A549 (cell line): ENCODE measurements around the gene RGP1. TPM values are rescaled to one million over a fixed set of nuclear protein-coding genes. Genes with fewer than 3 reads are reported as not detected.

Experiments
- ATAC-seq, 2 experiments: fragments of 200-7000 bp in 1 of 2; fragments of >200 bp in 1 of 2; cut with Nextera tagmentation in 1 of 2; cut with Tn5 transposase in 1 of 2; 3 replicates each; pipeline versions ENCODE4 v1.8.0 to v1.9.1; 2018 to 2020; ENCODE audit warnings: mild to moderate bottlenecking in 1 of 2, moderate library complexity in 1 of 2
- CTCF ChIA-PET: fragments of 300-600 bp; sonication (Branson Sonifier 250); formaldehyde crosslinking; extraction: SDS; loops from one replicate; lab custom pipeline; 2021; ENCODE audit warnings: antibody characterized with exemption, inconsistent platforms; lab: Yijun Ruan, JAX
- POLR2A ChIA-PET: fragments of 350-600 bp; formaldehyde crosslinking; extraction: SDS; loops from one replicate; lab custom pipeline; 2021; ENCODE audit warnings: antibody characterized with exemption, inconsistent platforms; lab: Yijun Ruan, JAX
- DNase-seq, 2 experiments: peaks; one replicate each; pipeline versions ENCODE4 v3.0.0 to v3.0.0-alpha.2; 2011 to 2016; ENCODE audit warnings: low read depth in 1 of 2, low spot score in 1 of 2
- FAIRE-seq: peaks from 2 replicates; lab custom pipeline; 2011; peaks lifted over from hg19 to GRCh38; lab: Jason Lieb, UNC
- H3K27ac ChIP-seq, 2 experiments: fragments of >200 bp; sonication (Bioruptor Twin); formaldehyde crosslinking; 3 replicates each; pipeline ENCODE4 v1.5.1; 2016 to 2017
- H3K4me1 ChIP-seq: fragments of >200 bp; sonication (Bioruptor Twin); formaldehyde crosslinking; 3 replicates; pipeline ENCODE4 v1.6.1; 2016
- H3K4me2 ChIP-seq: fragments of >200 bp; sonication (Bioruptor Twin); formaldehyde crosslinking; 3 replicates; pipeline ENCODE4 v1.6.1; 2016
- H3K4me3 ChIP-seq: fragments of >200 bp; sonication (Bioruptor Twin); formaldehyde crosslinking; 3 replicates; pipeline ENCODE4 v1.5.1; 2016
- H3K9me3 ChIP-seq: fragments of >200 bp; sonication (Bioruptor Twin); formaldehyde crosslinking; 3 replicates; pipeline ENCODE4 v1.6.1; 2016
- BCL3 ChIP-seq: fragments of >200 bp; sonication (Bioruptor Twin); formaldehyde crosslinking; IDR thresholded peaks from 3 replicates; pipeline ENCODE4 v1.6.1; 2016
- CEBPB ChIP-seq, 2 experiments: fragments of >200 bp in 1 of 2; sonication (Bioruptor Twin) in 1 of 2; formaldehyde crosslinking in 1 of 2; IDR thresholded peaks; 2 replicates each; pipeline ENCODE4 v1.6.1; 2012 to 2016
- CHD2 ChIP-seq: fragments of 150-350 bp; IDR thresholded peaks from 2 replicates; pipeline ENCODE4 v1.6.1; 2014; ENCODE audit warnings: low read length; ENCODE audit not compliant: partially characterized antibody
- CTCF ChIP-seq: fragments of >200 bp; sonication (Bioruptor Twin); formaldehyde crosslinking; IDR thresholded peaks from 3 replicates; pipeline ENCODE4 v1.5.1; 2016
- E2F6 ChIP-seq: IDR thresholded peaks from 2 replicates; pipeline ENCODE4 v1.6.1; 2012; ENCODE audit warnings: low read depth, borderline replicate concordance
- EHF ChIP-seq: fragments of 250-450 bp; sonication (Bioruptor Pico); IDR thresholded peaks from 2 replicates; pipeline ENCODE4 v1.5.0; 2020; ENCODE audit warnings: mild to moderate bottlenecking
- EP300 ChIP-seq, 2 experiments: fragments of >200 bp; sonication (Bioruptor Twin); formaldehyde crosslinking; IDR thresholded peaks; 2 replicates in 1 of 2; 3 replicates in 1 of 2; pipeline ENCODE4 v1.6.1; 2016 to 2017
- FOSL2 ChIP-seq, 2 experiments: fragments of 450-650 bp in 1 of 2; fragments of >200 bp in 1 of 2; sonication (Bioruptor Twin) in 1 of 2; formaldehyde crosslinking; IDR thresholded peaks; 2 replicates each; pipeline versions ENCODE4 v1.5.0 to v1.6.1; 2016 to 2020; ENCODE audit warnings: mild to moderate bottlenecking in 1 of 2, moderate library complexity in 1 of 2
- GATA3 ChIP-seq: IDR thresholded peaks from 2 replicates; pipeline ENCODE4 v1.6.1; 2012; ENCODE audit warnings: borderline replicate concordance
- HDAC2 ChIP-seq: fragments of 200-600 bp; sonication (generic); IDR thresholded peaks from 2 replicates; pipeline ENCODE4 v1.6.1; 2016
- HES2 ChIP-seq: fragments of >200 bp; sonication (Bioruptor Twin); formaldehyde crosslinking; IDR thresholded peaks from 2 replicates; pipeline ENCODE4 v1.6.1; 2016
- HOXB5 ChIP-seq: fragments of 250-450 bp; sonication (Bioruptor Pico); IDR thresholded peaks from 2 replicates; pipeline ENCODE4 v1.5.0; 2020; ENCODE audit warnings: mild to moderate bottlenecking, moderate library complexity
- JUNB ChIP-seq: fragments of >200 bp; sonication (Bioruptor Twin); formaldehyde crosslinking; IDR thresholded peaks from 2 replicates; pipeline ENCODE4 v1.6.1; 2016
- MAX ChIP-seq: IDR thresholded peaks from 2 replicates; pipeline ENCODE4 v1.6.1; 2012
- NR3C1 ChIP-seq: fragments of >200 bp; sonication (Bioruptor Twin); formaldehyde crosslinking; IDR thresholded peaks from 3 replicates; pipeline ENCODE4 v1.6.1; 2017
- PHF8 ChIP-seq: fragments of 200-600 bp; sonication (generic); IDR thresholded peaks from 2 replicates; pipeline ENCODE4 v1.6.1; 2016; ENCODE audit warnings: low read depth, mild to moderate bottlenecking, antibody characterized with exemption, moderate library complexity, borderline replicate concordance
- POLR2A ChIP-seq: IDR thresholded peaks from 2 replicates; pipeline ENCODE4 v1.6.1; 2012; ENCODE audit warnings: mild to moderate bottlenecking, low read length
- POLR2AphosphoS2 ChIP-seq: conservative IDR thresholded peaks from 2 replicates; pipeline ENCODE4 v1.6.1; 2012; ENCODE audit warnings: low read length, improper control_type of control experiment, inconsistent platforms
- RAD21 ChIP-seq, 2 experiments: fragments of >200 bp in 1 of 2; sonication (Bioruptor Twin) in 1 of 2; formaldehyde crosslinking in 1 of 2; IDR thresholded peaks in 1 of 2; conservative IDR thresholded peaks in 1 of 2; 2 replicates in 1 of 2; 3 replicates in 1 of 2; pipeline ENCODE4 v1.6.1; 2012 to 2018; ENCODE audit warnings: inconsistent platforms in 1 of 2
- REST ChIP-seq: fragments of 200-600 bp; sonication (generic); IDR thresholded peaks from 2 replicates; pipeline ENCODE4 v1.6.1; 2016; ENCODE audit warnings: antibody characterized with exemption, mild to moderate bottlenecking, moderate library complexity
- RNF2 ChIP-seq: fragments of 200-600 bp; sonication (generic); IDR thresholded peaks from 2 replicates; pipeline ENCODE4 v1.6.1; 2016; ENCODE audit warnings: low read depth, mild to moderate bottlenecking, antibody characterized with exemption, moderate library complexity, borderline replicate concordance
- SREBF2 ChIP-seq: fragments of 450-650 bp; IDR thresholded peaks from 2 replicates; pipeline ENCODE4 v1.6.1; 2014; ENCODE audit warnings: mild to moderate bottlenecking, moderate library complexity
- TFCP2L1 ChIP-seq: fragments of 250-450 bp; sonication (Bioruptor Pico); IDR thresholded peaks from 2 replicates; pipeline ENCODE4 v1.5.0; 2021; ENCODE audit warnings: mild to moderate bottlenecking
- ZC3H11A ChIP-seq: fragments of 450-650 bp; IDR thresholded peaks from 2 replicates; pipeline ENCODE4 v1.6.1; 2014; ENCODE audit warnings: antibody characterized with exemption, mild to moderate bottlenecking
- ZFP36 ChIP-seq: fragments of 450-650 bp; IDR thresholded peaks from 2 replicates; pipeline ENCODE4 v1.6.1; 2014; ENCODE audit warnings: borderline replicate concordance; ENCODE audit not compliant: partially characterized antibody
- ZNF302 ChIP-seq: fragments of 250-450 bp; sonication (Bioruptor Pico); IDR thresholded peaks from 2 replicates; pipeline ENCODE4 v1.9.0; 2021; ENCODE audit warnings: inconsistent platforms, mild to moderate bottlenecking, moderate library complexity
- WGBS: methylation state at CpG from one replicate; pipeline ENCODE4 v1.1.6; 2017; ENCODE audit errors: missing lambda C conversion rate; 5-methylcytosine and 5-hydroxymethylcytosine counted together
- polyA plus RNA-seq, 4 experiments: library from polyadenylated mRNA; depleted of rRNA in 3 of 4; stranded (reverse); fragments of >200 nt; fragmentation: RNase III in 1 of 4; extraction: RNeasy Plus Mini Kit Qiagen cat#74134 plus additional on column Dnase treatment in 1 of 4; gene quantifications; 2 replicates in 3 of 4; 3 replicates in 1 of 4; pipeline ENCODE4 v1.2.3, GENCODE V29; 2011 to 2017

Gene RGP1
- polyA plus RNA-seq, 2 of the 4 experiments (the other 2 are of a cell fraction), result 16.1 to 16.6 TPM

- H3K9me3 ChIP-seq, result no peaks in the 10 kb centered on the region
- peaks cover 58% of the 10 kb centered on the region for H3K4me1 ChIP-seq
- FAIRE-seq, result no peak
- peak overlapping the region; percentile 74 for H3K4me2 ChIP-seq
- WGBS, result under 1% methylated on average over 14 of the region's 47 CpGs
- peak; percentile 36 to 58 for DNase-seq
- peak overlapping the region; percentile 95 to 96 for H3K27ac ChIP-seq
- POLR2A ChIA-PET, result interaction anchor here (0.5 to 3.6 kb wide), 25 partner anchors 10 to 652 kb away, joined by 3 to 41 read pairs (median 5); partner anchors contain the start of genes ARHGEF39, CA9, CCDC107 and FANCG
- ATAC-seq, result no peak; a peak in 1 of 6 replicates
- TF ChIP-seq HDAC2, result no peak
- TF ChIP-seq RAD21 (conservative IDR thresholded peaks at IDR 0.05 in 1 of 2, IDR thresholded peaks at IDR 0.05 in 1 of 2), result peak in 1 of 2 experiments; percentile 36; a peak in 2 of 5 replicates
- 0 out of 2 replicates have a peak, but pooled peaks have one; percentile 31 for TF ChIP-seq TFCP2L1 (CRISPR knock-in tag)
- TF ChIP-seq EHF, result no peak
- no peak for TF ChIP-seq POLR2AphosphoS2
- peak overlapping the region; percentile 87 for H3K4me3 ChIP-seq
- CTCF ChIA-PET, result interaction anchor here (0.9 to 31.4 kb wide), 18 partner anchors 10 to 616 kb away, joined by 3 to 758 read pairs (median 5); partner anchors contain the start of genes ARHGEF39, ATOSB, CCDC107 and GBA2
Measured at GRCh38 chr9:35731415-35732184, 17.5 kb upstream of the RGP1 start.

- ChIA-PET CTCF (interaction anchor here (0.6 to 31.4 kb wide), 17 partner anchors 11 to 681 kb away, joined by 3 to 758 read pairs (median 5); partner anchors contain the start of genes ARHGEF39, ATOSB, CCDC107 and GBA2), POLR2A (interaction anchor here (0.5 to 3.6 kb wide), 25 partner anchors 10 to 652 kb away, joined by 3 to 41 read pairs (median 5); partner anchors contain the start of genes ARHGEF39, CA9, CCDC107 and FANCG)
- FAIRE-seq (peak; percentile 49), DNase-seq (peak; percentile 98 to 99), ATAC-seq (peak; percentile 82 to 93)
- Histone ChIP-seq H3K4me3 (peak within 1 kb of the TSS; percentile 87), H3K27ac (peak within 1 kb of the TSS; percentile 95 to 96), H3K4me2 (peak within 1 kb of the TSS; percentile 76), H3K4me1 (peaks cover 52% of the 10 kb centered on the region), H3K9me3 (no peaks in the 10 kb centered on the region)
- 4% methylated on average over 14 of the region's 49 CpGs for WGBS
- TF ChIP-seq RNF2 (no peak), MAX (peak; percentile 83), HES2 (no peak), CEBPB (IDR thresholded peaks at IDR 0.05) (peak in 1 of 2 experiments; percentile 21; a peak in 1 of 4 replicates), HOXB5 (CRISPR knock-in tag) (0 out of 2 replicates have a peak, but pooled peaks have one; percentile 53), PHF8 (0 out of 2 replicates have a peak, but pooled peaks have one; percentile 30), BCL3 (peak; percentile 92; the same call in 2 of the 3 replicates), REST (no peak), CTCF (peak; percentile 40), ZFP36 (no peak), SREBF2 (no peak), GATA3 (peak; percentile 42; the same call in 1 of the 2 replicates), E2F6 (peak; percentile 36; the same call in 1 of the 2 replicates), NR3C1 (no peak), ZC3H11A (no peak), CHD2 (no peak), FOSL2 (IDR thresholded peaks at IDR 0.05) (no peak), FOSL2 (CRISPR knock-in tag; IDR thresholded peaks at IDR 0.05) (peak; percentile 40; the same call in 1 of the 2 replicates), ZNF302 (CRISPR knock-in tag) (no peak), RAD21 (conservative IDR thresholded peaks at IDR 0.05 in 1 of 2, IDR thresholded peaks at IDR 0.05 in 1 of 2) (no peak), JUNB (no peak), POLR2A (peak; percentile 64), EP300 (IDR thresholded peaks at IDR 0.05) (no peak)
Measured at GRCh38 chr9:35732185-35732799, 16.8 kb upstream of the RGP1 start, which contains the start of the genes CREB3 and TLN1. Gene CREB3, plus strand, starts transcription at chr9:35732666. Its CDS starts 107 bp downstream, at chr9:35732773. Gene TLN1, minus strand, starts transcription at chr9:35732195. Its CDS starts 6,501 bp downstream, at chr9:35725694.
